Measurements from ENCODE around the gene RDH13. TPM values are rescaled to one million over a fixed set of nuclear protein-coding genes. Genes with fewer than 3 reads are reported as not detected.

RDH13 gene
- total RNA-seq, 1 donor from 2014 or later, result 12.0 TPM

- DNase-seq (ENCODE audit: low spot score, unreplicated experiment), result no peak
- Mint-ChIP-seq H3K4me1 (ENCODE audit: low read depth) (no peaks in the 10 kb centered on the region), H3K36me3 (ENCODE audit: insufficient read depth) (peaks cover 6% of the 10 kb centered on the region), H3K27ac (no peak overlapping the region), H3K9me3 (ENCODE audit: low read depth) (no peaks in the 10 kb centered on the region), H3K27me3 (no peaks in the 10 kb centered on the region), H3K4me3 (ENCODE audit: low read depth) (no peak overlapping the region)
- TF ChIP-seq CTCF (IDR thresholded peaks at IDR 0.05; ENCODE audit: unreplicated experiment), result no peak
Observed at GRCh38 chr19:55050749-55051532, 12.0 kb downstream of the RDH13 start.

- DNase-seq (ENCODE audit: low spot score, unreplicated experiment), result no peak
- peaks cover 2% of the 10 kb centered on the region for H3K36me3 Mint-ChIP-seq (ENCODE audit: insufficient read depth)
Observed at GRCh38 chr19:55048446-55048845, 14.5 kb downstream of the RDH13 start.

GRCh38 chr19:55047951-55048350 lies 15.0 kb downstream of the RDH13 start:
- Mint-ChIP-seq H3K27me3 (no peaks in the 10 kb centered on the region), H3K9me3 (ENCODE audit: low read depth) (no peaks in the 10 kb centered on the region), H3K36me3 (ENCODE audit: insufficient read depth) (no peaks in the 10 kb centered on the region), H3K27ac (no peak overlapping the region), H3K4me3 (ENCODE audit: low read depth) (no peak overlapping the region), H3K4me1 (ENCODE audit: low read depth) (no peaks in the 10 kb centered on the region)
- TF ChIP-seq CTCF (IDR thresholded peaks at IDR 0.05; ENCODE audit: unreplicated experiment), result no peak
- DNase-seq (ENCODE audit: low spot score, unreplicated experiment), result no peak

More at GRCh38 chr19:55048446-55048845, 14.5 kb downstream of the RDH13 start:
- Mint-ChIP-seq H3K27ac (no peak overlapping the region), H3K9me3 (ENCODE audit: low read depth) (no peaks in the 10 kb centered on the region), H3K27me3 (no peaks in the 10 kb centered on the region), H3K4me1 (ENCODE audit: low read depth) (no peaks in the 10 kb centered on the region), H3K4me3 (ENCODE audit: low read depth) (no peak overlapping the region)
- no peak for TF ChIP-seq CTCF (IDR thresholded peaks at IDR 0.05; ENCODE audit: unreplicated experiment)

- Mint-ChIP-seq H3K36me3 (ENCODE audit: insufficient read depth) (no peaks in the 10 kb centered on the region), H3K27me3 (no peaks in the 10 kb centered on the region), H3K4me3 (ENCODE audit: low read depth) (no peak overlapping the region), H3K9me3 (ENCODE audit: low read depth) (no peaks in the 10 kb centered on the region), H3K27ac (no peak overlapping the region), H3K4me1 (ENCODE audit: low read depth) (no peaks in the 10 kb centered on the region)
- no peak for TF ChIP-seq CTCF (IDR thresholded peaks at IDR 0.05; ENCODE audit: unreplicated experiment)
- DNase-seq (ENCODE audit: low spot score, unreplicated experiment), result no peak
Observed at GRCh38 chr19:55046975-55047622, 15.8 kb downstream of the RDH13 start.

- TF ChIP-seq CTCF (IDR thresholded peaks at IDR 0.05; ENCODE audit: unreplicated experiment), result no peak
- H3K4me1 Mint-ChIP-seq (ENCODE audit: low read depth), result no peaks in the 10 kb centered on the region
- H3K9me3 Mint-ChIP-seq (ENCODE audit: low read depth), result no peaks in the 10 kb centered on the region
- no peaks in the 10 kb centered on the region for H3K27me3 Mint-ChIP-seq
- H3K4me3 Mint-ChIP-seq (ENCODE audit: low read depth), result no peak overlapping the region
- DNase-seq (ENCODE audit: low spot score, unreplicated experiment), result no peak
- H3K27ac Mint-ChIP-seq, result no peak overlapping the region
- no peaks in the 10 kb centered on the region for H3K36me3 Mint-ChIP-seq (ENCODE audit: insufficient read depth)
Observed at GRCh38 chr19:55044771-55045716, 17.9 kb downstream of the RDH13 start.
